ENCODE measurements around the gene B3GNT5.
A peak's percentile ranks its signal among the peaks of the same experiment; 100 is the strongest.

The B3GNT5 gene

GRCh38 chr3:183281126-183281797 is 28.2 kb downstream of the B3GNT5 start:
- in situ Hi-C loops (cut with HindIII; ENCODE audit: low pct_ligation_motif_present, low pct_unique_long_range_greater_than_20kb, low sequenced_read_pairs): no loop called here
- DNase-seq: no peak

- no peak for DNase-seq
- in situ Hi-C loops (cut with HindIII; ENCODE audit: low pct_ligation_motif_present, low pct_unique_long_range_greater_than_20kb, low sequenced_read_pairs): no loop called here
These were observed 30.8 kb downstream of the B3GNT5 start for GRCh38 chr3:183283886-183284285.

GRCh38 chr3:183284570-183284969 is 31.5 kb downstream of the B3GNT5 start:
- no peak for DNase-seq
- in situ Hi-C loops (cut with HindIII; ENCODE audit: low pct_ligation_motif_present, low pct_unique_long_range_greater_than_20kb, low sequenced_read_pairs): no loop called here

- peak; percentile 7 for DNase-seq
- in situ Hi-C loops (cut with HindIII; ENCODE audit: low pct_ligation_motif_present, low pct_unique_long_range_greater_than_20kb, low sequenced_read_pairs): no loop called here
These were observed 32.3 kb downstream of the B3GNT5 start for GRCh38 chr3:183285318-183285717.

GRCh38 chr3:183285828-183286457 is 32.9 kb downstream of the B3GNT5 start:
- in situ Hi-C loops (cut with HindIII; ENCODE audit: low pct_ligation_motif_present, low pct_unique_long_range_greater_than_20kb, low sequenced_read_pairs): no loop called here
- peak; percentile 95 for DNase-seq

- no peak for DNase-seq
- in situ Hi-C loops (cut with HindIII; ENCODE audit: low pct_ligation_motif_present, low pct_unique_long_range_greater_than_20kb, low sequenced_read_pairs): no loop called here
These were observed 34.4 kb downstream of the B3GNT5 start for GRCh38 chr3:183287301-183287971.

- no peak for DNase-seq
These were observed 35.1 kb downstream of the B3GNT5 start for GRCh38 chr3:183288117-183288516.

GRCh38 chr3:183290216-183290615 is 37.2 kb downstream of the B3GNT5 start:
- DNase-seq: no peak
- in situ Hi-C loops (cut with HindIII; ENCODE audit: low pct_ligation_motif_present, low pct_unique_long_range_greater_than_20kb, low sequenced_read_pairs): no loop called here

More at GRCh38 chr3:183288117-183288516, 35.1 kb downstream of the B3GNT5 start:
- in situ Hi-C loops (cut with HindIII; ENCODE audit: low pct_ligation_motif_present, low pct_unique_long_range_greater_than_20kb, low sequenced_read_pairs): no loop called here

- in situ Hi-C loops (cut with HindIII; ENCODE audit: low pct_ligation_motif_present, low pct_unique_long_range_greater_than_20kb, low sequenced_read_pairs): no loop called here
- no peak for DNase-seq
These were observed 38.5 kb downstream of the B3GNT5 start for GRCh38 chr3:183291497-183292031.

GRCh38 chr3:183293966-183294365 is 40.9 kb downstream of the B3GNT5 start:
- in situ Hi-C loops (cut with HindIII; ENCODE audit: low pct_ligation_motif_present, low pct_unique_long_range_greater_than_20kb, low sequenced_read_pairs): no loop called here
- DNase-seq: no peak

- in situ Hi-C loops (cut with HindIII; ENCODE audit: low pct_ligation_motif_present, low pct_unique_long_range_greater_than_20kb, low sequenced_read_pairs): no loop called here
- DNase-seq: no peak
These were observed 42.2 kb downstream of the B3GNT5 start for GRCh38 chr3:183295211-183295610.

- no peak for DNase-seq
- in situ Hi-C loops (cut with HindIII; ENCODE audit: low pct_ligation_motif_present, low pct_unique_long_range_greater_than_20kb, low sequenced_read_pairs): no loop called here
These were observed 43.9 kb downstream of the B3GNT5 start for GRCh38 chr3:183296944-183297343.

GRCh38 chr3:183298701-183299153 is 45.7 kb downstream of the B3GNT5 start:
- in situ Hi-C loops (cut with HindIII; ENCODE audit: low pct_ligation_motif_present, low pct_unique_long_range_greater_than_20kb, low sequenced_read_pairs): no loop called here
- DNase-seq: peak; percentile 73

- in situ Hi-C loops (cut with HindIII; ENCODE audit: low pct_ligation_motif_present, low pct_unique_long_range_greater_than_20kb, low sequenced_read_pairs): no loop called here
These were observed 46.9 kb downstream of the B3GNT5 start for GRCh38 chr3:183299976-183300375.

GRCh38 chr3:183300996-183301562 is 48.0 kb downstream of the B3GNT5 start:
- in situ Hi-C loops (cut with HindIII; ENCODE audit: low pct_ligation_motif_present, low pct_unique_long_range_greater_than_20kb, low sequenced_read_pairs): no loop called here
- no peak for DNase-seq

More at GRCh38 chr3:183299976-183300375, 46.9 kb downstream of the B3GNT5 start:
- DNase-seq: no peak

GRCh38 chr3:183301937-183302580 is 49.0 kb downstream of the B3GNT5 start:
- in situ Hi-C loops (cut with HindIII; ENCODE audit: low pct_ligation_motif_present, low pct_unique_long_range_greater_than_20kb, low sequenced_read_pairs): no loop called here
- DNase-seq: no peak

GRCh38 chr3:183303690-183304089 is 50.6 kb downstream of the B3GNT5 start:
- in situ Hi-C loops (cut with HindIII; ENCODE audit: low pct_ligation_motif_present, low pct_unique_long_range_greater_than_20kb, low sequenced_read_pairs): no loop called here

GRCh38 chr3:183306798-183307671 is 54.0 kb downstream of the B3GNT5 start:
- in situ Hi-C loops (cut with HindIII; ENCODE audit: low pct_ligation_motif_present, low pct_unique_long_range_greater_than_20kb, low sequenced_read_pairs): no loop called here
- DNase-seq: peak; percentile 68

More at GRCh38 chr3:183303690-183304089, 50.6 kb downstream of the B3GNT5 start:
- no peak for DNase-seq
